A673 (cell line): ENCODE measurements around the gene CACNG4. TPM values are rescaled to one million over a fixed set of nuclear protein-coding genes. Genes with fewer than 3 reads are reported as not detected.

ENCODE experiments used
- BruUV-seq: library from RNA; stranded (reverse); fragments of 400-500 nt; replicated peaks from 2 replicates; lab custom pipeline; 2021; lab: Mats Ljungman, UMichigan
- CTCF ChIA-PET: fragments of 300-600 bp; sonication (Branson Sonifier 250); formaldehyde crosslinking; loops from one replicate; lab custom pipeline; 2022; ENCODE audit warnings: antibody characterized with exemption; lab: Charles Lee
- POLR2A ChIA-PET: fragments of 300-600 bp; sonication (Branson Sonifier 250); formaldehyde crosslinking; loops from one replicate; lab custom pipeline; 2022; ENCODE audit warnings: antibody characterized with exemption; ENCODE audit not compliant: low non-redundant PET; lab: Charles Lee
- DNase-seq: peaks from one replicate; pipeline ENCODE4 v3.0.0-alpha.2; 2015; ENCODE audit warnings: low spot score
- H3K27ac ChIP-seq: fragments of 200-600 bp; sonication (generic); 2 replicates; pipeline ENCODE4 v1.5.1; 2016; ENCODE audit warnings: mixed run types, low read depth, mild to moderate bottlenecking, mixed read lengths, antibody characterized with exemption, low read length; ENCODE audit not compliant: poor library complexity, severe bottlenecking
- H3K27me3 ChIP-seq: fragments of 200-600 bp; sonication (generic); replicated peaks from 2 replicates; pipeline ENCODE4 v1.6.1; 2017; ENCODE audit warnings: mixed run types, low read depth, mild to moderate bottlenecking, mixed read lengths, antibody characterized with exemption, low read length; ENCODE audit not compliant: insufficient read depth, poor library complexity
- H3K36me3 ChIP-seq: fragments of 200-600 bp; sonication (generic); 2 replicates; pipeline ENCODE4 v1.6.1; 2016; ENCODE audit warnings: mixed run types, mild to moderate bottlenecking, mixed read lengths, antibody characterized with exemption, low read length; ENCODE audit not compliant: insufficient read depth, poor library complexity, severe bottlenecking
- H3K4me1 ChIP-seq: fragments of 200-600 bp; sonication (generic); 2 replicates; pipeline ENCODE4 v1.6.1; 2017; ENCODE audit warnings: mixed run types, mild to moderate bottlenecking, mixed read lengths, antibody characterized with exemption, low read length; ENCODE audit not compliant: insufficient read depth, poor library complexity, severe bottlenecking
- H3K4me3 ChIP-seq: fragments of 200-600 bp; sonication (generic); 2 replicates; pipeline ENCODE4 v1.5.1; 2016; ENCODE audit warnings: low read depth, mixed run types, mild to moderate bottlenecking, mixed read lengths, low read length; ENCODE audit not compliant: poor library complexity, severe bottlenecking
- H3K9me3 ChIP-seq: fragments of 200-600 bp; sonication (generic); 2 replicates; pipeline ENCODE4 v1.6.1; 2016; ENCODE audit warnings: mixed run types, low read depth, mild to moderate bottlenecking, mixed read lengths, antibody characterized with exemption, low read length; ENCODE audit not compliant: poor library complexity, severe bottlenecking
- CTCF ChIP-seq: fragments of 300-800, 200-600 bp; sonication (generic); conservative IDR thresholded peaks from 2 replicates; pipeline ENCODE4 v1.5.1; 2017; ENCODE audit warnings: low read depth, mild to moderate bottlenecking, antibody characterized with exemption, low read length, moderate library complexity, mixed read lengths
- EZH2 ChIP-seq: fragments of 200-600 bp; sonication (generic); IDR thresholded peaks from 2 replicates; pipeline ENCODE4 v1.6.1; 2017; ENCODE audit warnings: borderline replicate concordance, low read depth, mild to moderate bottlenecking, mixed read lengths, antibody characterized with exemption, low read length; ENCODE audit not compliant: poor library complexity, severe bottlenecking
- intact Hi-C: fragments of 100-400 bp; cut with micrococcal nuclease; formaldehyde crosslinking; loops from one replicate; pipeline ENCODE4 v1.10.0; 2022; ENCODE audit not compliant: unreplicated experiment
- total RNA-seq: library from RNA; stranded (reverse); gene quantifications from 2 replicates; pipeline ENCODE4 v1.2.3, GENCODE V29; 2021

The CACNG4 gene
- total RNA-seq, 1 experiment from 2014 or later, result 9.7 TPM

- Histone ChIP-seq H3K4me3 (no peak overlapping the region), H3K9me3 (no peaks in the 10 kb centered on the region), H3K36me3 (no peaks in the 10 kb centered on the region), H3K27ac (no peak overlapping the region), H3K4me1 (peaks cover 9% of the 10 kb centered on the region), H3K27me3 (no peaks in the 10 kb centered on the region)
- TF ChIP-seq EZH2 (no peak), CTCF (no peak)
- ChIA-PET CTCF (interaction anchor here (0.7 kb wide), 1 partner anchor 27 kb away, joined by 5 read pairs; no protein-coding TSS in a partner anchor), POLR2A (no interaction called here)
- peak; percentile 37 for DNase-seq
- intact Hi-C loops, result no loop called here
- no TSS peak for BruUV-seq
Observed at GRCh38 chr17:66952031-66952524, 12.4 kb upstream of the CACNG4 start.

GRCh38 chr17:66952681-66953629, 11.6 kb upstream of the CACNG4 start:
- no peaks in the 10 kb centered on the region for H3K27me3 ChIP-seq
- ChIA-PET CTCF (interaction anchor here (0.6 kb wide), 1 partner anchor 692 kb away, joined by 6 read pairs; no protein-coding TSS in a partner anchor), POLR2A (no interaction called here)
- intact Hi-C loops, result no loop called here
- H3K27ac ChIP-seq, result no peak overlapping the region
- BruUV-seq, result no TSS peak
- no peaks in the 10 kb centered on the region for H3K9me3 ChIP-seq
- peaks cover 9% of the 10 kb centered on the region for H3K4me1 ChIP-seq
- DNase-seq, result no peak
- TF ChIP-seq EZH2, result no peak
- no peak for TF ChIP-seq CTCF
- H3K4me3 ChIP-seq, result no peak overlapping the region
- no peaks in the 10 kb centered on the region for H3K36me3 ChIP-seq

DNA sequence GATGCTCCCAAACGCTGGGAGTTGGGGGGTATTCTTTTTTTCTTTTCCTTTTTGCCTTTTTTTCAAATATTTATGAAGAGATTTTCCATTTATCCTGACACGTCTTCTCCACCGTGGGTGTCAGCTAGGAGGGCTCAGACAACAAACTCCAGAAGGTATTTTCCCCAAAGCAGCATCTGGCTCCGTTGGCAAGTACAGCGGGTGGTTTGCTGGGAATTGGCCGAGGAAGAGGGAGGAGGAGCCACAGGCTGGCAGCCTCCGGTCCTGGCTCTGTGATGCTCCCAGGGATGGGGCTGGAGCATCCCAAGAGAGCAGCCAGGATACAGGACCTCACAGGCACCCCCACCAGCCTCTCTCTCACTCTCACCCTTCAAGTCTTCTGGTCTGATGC, 10.9 kb upstream of the CACNG4 start:
- BruUV-seq, result no TSS peak
- no peak overlapping the region for H3K4me3 ChIP-seq
- intact Hi-C loops, result no loop called here
- no peak overlapping the region for H3K27ac ChIP-seq
- no peaks in the 10 kb centered on the region for H3K9me3 ChIP-seq
- no peaks in the 10 kb centered on the region for H3K27me3 ChIP-seq
- H3K4me1 ChIP-seq, result peaks cover 9% of the 10 kb centered on the region
- no peaks in the 10 kb centered on the region for H3K36me3 ChIP-seq
- no peak for TF ChIP-seq EZH2
- no peak for TF ChIP-seq CTCF
- DNase-seq, result no peak
- ChIA-PET CTCF (no interaction called here), POLR2A (no interaction called here)
